Measurements from ENCODE around the gene MAPK8IP1.

GRCh38 chr11:45900916-45901617, 15.6 kb downstream of the MAPK8IP1 start:
- TF ChIP-seq CTCF (conservative IDR thresholded peaks at IDR 0.05; ENCODE audit: low read depth in 2 of 2) (no peak), ETS1 (IDR thresholded peaks at IDR 0.05) (no peak), POLR2AphosphoS5 (IDR thresholded peaks at IDR 0.05; ENCODE audit: low read depth) (no peak), REST (IDR thresholded peaks at IDR 0.05; ENCODE audit: unreplicated experiment) (no peak), STAT1 (IDR thresholded peaks at IDR 0.05; ENCODE audit: unreplicated experiment) (no peak), EZH2 (IDR thresholded peaks at IDR 0.05; ENCODE audit: low read depth, unreplicated experiment) (no peak), JUNB (IDR thresholded peaks at IDR 0.05; ENCODE audit: unreplicated experiment) (no peak), EZH2phosphoT487 (IDR thresholded peaks at IDR 0.05; ENCODE audit: unreplicated experiment) (no peak), ZNF114 (CRISPR knock-in tag; IDR thresholded peaks at IDR 0.05) (no peak), CREB1 (CRISPR knock-in tag; IDR thresholded peaks at IDR 0.05; ENCODE audit: low read depth) (no peak), ZNF331 (CRISPR knock-in tag; IDR thresholded peaks at IDR 0.05; ENCODE audit: low read depth) (no peak)
